Muscle layer of duodenum (tissue), 2 donors: Measurements from ENCODE around the gene TRIO.

Experiments used
- H3K27ac ChIP-seq: one replicate; pipeline ENCODE4 v1.7.0; 2013; ENCODE audit warnings: mild to moderate bottlenecking, low read length
- H3K27me3 ChIP-seq: one replicate; pipeline ENCODE4 v1.7.0; 2013; ENCODE audit warnings: low read depth, mild to moderate bottlenecking, control low read depth, low read length
- H3K36me3 ChIP-seq, 2 donors: one replicate each; pipeline ENCODE4 v1.7.0; 2013; ENCODE audit warnings: low read length in 2 of 2, control low read depth in 1 of 2, mild to moderate bottlenecking in 1 of 2; ENCODE audit not compliant: insufficient read depth in 2 of 2, control insufficient read depth in 1 of 2
- H3K4me1 ChIP-seq, 2 donors: one replicate each; pipeline ENCODE4 v1.7.0; 2013; ENCODE audit warnings: low read length in 2 of 2, mild to moderate bottlenecking in 2 of 2, control low read depth in 1 of 2, moderate library complexity in 1 of 2; ENCODE audit not compliant: insufficient read depth in 2 of 2, control insufficient read depth in 1 of 2
- H3K4me3 ChIP-seq, 2 donors: one replicate each; pipeline ENCODE4 v1.7.0; 2013; ENCODE audit warnings: low read length in 2 of 2, low read depth in 1 of 2, mild to moderate bottlenecking in 1 of 2
- H3K9me3 ChIP-seq, 2 donors: one replicate each; pipeline ENCODE4 v1.7.0; 2013; ENCODE audit warnings: low read length in 2 of 2, control low read depth in 1 of 2, mild to moderate bottlenecking in 1 of 2; ENCODE audit not compliant: control insufficient read depth in 1 of 2
- donor health status: healthy.

TRIO gene

GRCh38 chr5:14256026-14256690, 113.0 kb downstream of the TRIO start:
- Histone ChIP-seq H3K27me3 (no peaks in the 10 kb centered on the region), H3K4me3 (no peak overlapping the region), H3K36me3 (no peaks in the 10 kb centered on the region), H3K4me1 (peaks cover 11 to 53% of the 10 kb centered on the region in 2 donors), H3K27ac (no peak overlapping the region), H3K9me3 (no peaks in the 10 kb centered on the region)

GRCh38 chr5:14256756-14257393, 113.7 kb downstream of the TRIO start:
- no peaks in the 10 kb centered on the region for H3K27me3 ChIP-seq
- no peaks in the 10 kb centered on the region for H3K9me3 ChIP-seq
- H3K4me3 ChIP-seq: no peak overlapping the region
- H3K27ac ChIP-seq: no peak overlapping the region
- peaks cover 11 to 46% of the 10 kb centered on the region in 2 donors for H3K4me1 ChIP-seq
- H3K36me3 ChIP-seq: no peaks in the 10 kb centered on the region

DNA sequence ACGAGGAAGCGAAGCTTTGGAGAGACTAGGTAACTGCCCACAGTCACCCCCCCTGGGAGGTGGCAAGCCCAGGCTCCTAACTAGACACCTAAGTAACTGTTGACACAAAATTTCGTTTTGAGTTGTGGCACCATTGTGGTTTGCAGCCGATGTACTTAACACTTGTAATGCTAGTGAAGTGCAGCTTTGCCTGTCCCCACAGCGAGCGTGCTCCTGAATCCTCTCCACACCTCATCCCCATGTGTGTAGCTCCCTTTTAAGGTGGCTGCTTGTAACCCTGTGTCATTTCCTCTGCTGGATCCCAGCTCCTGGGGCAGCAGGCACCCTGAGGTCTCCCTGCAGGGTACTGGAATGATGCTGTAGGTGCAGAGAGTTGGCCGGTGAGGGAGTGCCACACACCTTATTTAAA, 114.9 kb downstream of the TRIO start:
- Histone ChIP-seq H3K9me3 (no peaks in the 10 kb centered on the region), H3K4me1 (peaks cover 11 to 41% of the 10 kb centered on the region in 2 donors), H3K36me3 (no peaks in the 10 kb centered on the region), H3K27ac (no peak overlapping the region), H3K27me3 (no peaks in the 10 kb centered on the region), H3K4me3 (no peak overlapping the region)

- H3K9me3 ChIP-seq: no peaks in the 10 kb centered on the region
- no peaks in the 10 kb centered on the region for H3K27me3 ChIP-seq
- H3K36me3 ChIP-seq: no peaks in the 10 kb centered on the region
- no peak overlapping the region for H3K4me3 ChIP-seq
- H3K4me1 ChIP-seq: peaks cover 11 to 47% of the 10 kb centered on the region in 2 donors
- no peak overlapping the region for H3K27ac ChIP-seq
Measured at GRCh38 chr5:14258840-14259239, 115.7 kb downstream of the TRIO start.

DNA sequence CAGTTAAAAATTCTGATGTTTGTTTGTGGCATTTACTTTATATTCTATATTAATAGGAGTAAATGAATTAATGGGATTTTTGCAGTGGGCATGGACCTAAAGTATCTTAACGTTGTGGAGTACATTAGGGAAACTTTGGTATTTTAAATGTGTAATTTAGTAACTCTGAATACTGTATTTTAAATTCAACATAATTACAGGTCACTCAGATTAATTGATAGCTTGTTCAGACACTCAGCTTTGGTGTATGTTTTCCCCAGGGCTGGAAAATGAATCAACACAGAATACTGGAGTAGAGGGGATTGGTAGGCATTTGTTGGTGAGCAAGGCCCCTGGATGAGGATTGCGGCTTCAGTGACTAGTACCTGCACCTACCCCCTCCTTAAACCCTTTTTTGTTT, 117.5 kb downstream of the TRIO start:
- Histone ChIP-seq H3K27me3 (no peaks in the 10 kb centered on the region), H3K4me1 (peaks cover 11 to 50% of the 10 kb centered on the region in 2 donors), H3K36me3 (peaks cover 0 to 5% of the 10 kb centered on the region in 2 donors), H3K27ac (no peak overlapping the region), H3K4me3 (no peak overlapping the region), H3K9me3 (no peaks in the 10 kb centered on the region)

- no peak overlapping the region for H3K27ac ChIP-seq
- peaks cover 11 to 55% of the 10 kb centered on the region in 2 donors for H3K4me1 ChIP-seq
Measured at GRCh38 chr5:14261235-14261634, 118.1 kb downstream of the TRIO start.

DNA sequence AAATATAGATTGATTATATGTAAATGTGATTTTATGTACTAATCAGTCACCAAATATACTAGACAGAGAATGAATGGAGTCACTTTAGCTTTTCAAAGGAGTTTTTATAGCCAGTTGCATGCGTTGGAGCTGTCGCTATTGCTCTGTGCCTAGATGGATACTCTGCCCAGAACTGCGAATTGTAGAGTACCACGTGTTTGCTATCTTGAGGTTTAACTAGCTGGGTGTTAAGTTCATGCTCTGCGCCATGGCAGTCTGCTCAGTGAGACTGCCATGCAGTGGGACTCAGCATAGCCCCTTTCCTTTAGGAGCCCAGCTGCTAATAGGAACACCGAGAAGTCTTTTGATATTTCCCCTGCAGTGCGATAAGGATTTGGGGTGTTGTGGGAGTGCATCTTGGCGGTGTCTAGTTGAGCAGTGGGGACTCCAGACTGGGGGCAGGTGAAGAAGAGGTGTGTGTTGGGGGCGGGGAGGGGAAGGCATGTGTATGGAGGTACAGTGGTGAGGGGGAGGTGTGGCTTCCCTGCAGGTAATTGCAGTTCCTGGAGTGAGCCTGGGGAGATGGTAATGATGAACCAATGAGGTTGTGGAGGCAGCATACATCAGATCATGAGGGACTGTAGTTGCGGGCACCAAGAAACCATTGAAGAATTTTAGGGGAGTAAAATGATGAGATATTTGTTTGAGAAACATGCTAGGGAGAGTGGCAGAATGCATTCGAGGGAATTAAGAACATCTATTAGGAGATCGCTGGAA, 118.9 kb downstream of the TRIO start:
- H3K4me3 ChIP-seq: no peak overlapping the region
- H3K36me3 ChIP-seq: peaks cover 0 to 10% of the 10 kb centered on the region in 2 donors
- no peaks in the 10 kb centered on the region for H3K9me3 ChIP-seq
- H3K4me1 ChIP-seq: peaks cover 11 to 60% of the 10 kb centered on the region in 2 donors
- H3K27me3 ChIP-seq: no peaks in the 10 kb centered on the region
- no peak overlapping the region for H3K27ac ChIP-seq

More at GRCh38 chr5:14261235-14261634, 118.1 kb downstream of the TRIO start:
- H3K9me3 ChIP-seq: no peaks in the 10 kb centered on the region
- H3K36me3 ChIP-seq: peaks cover 0 to 8% of the 10 kb centered on the region in 2 donors
- H3K4me3 ChIP-seq: no peak overlapping the region
- no peaks in the 10 kb centered on the region for H3K27me3 ChIP-seq

- peaks cover 11 to 52% of the 10 kb centered on the region in 2 donors for H3K4me1 ChIP-seq
- H3K9me3 ChIP-seq: no peaks in the 10 kb centered on the region
- H3K36me3 ChIP-seq: peaks cover 0 to 10% of the 10 kb centered on the region in 2 donors
- no peak overlapping the region for H3K4me3 ChIP-seq
- H3K27me3 ChIP-seq: no peaks in the 10 kb centered on the region
- H3K27ac ChIP-seq: no peak overlapping the region
Measured at GRCh38 chr5:14263113-14263512, 120.0 kb downstream of the TRIO start.

DNA sequence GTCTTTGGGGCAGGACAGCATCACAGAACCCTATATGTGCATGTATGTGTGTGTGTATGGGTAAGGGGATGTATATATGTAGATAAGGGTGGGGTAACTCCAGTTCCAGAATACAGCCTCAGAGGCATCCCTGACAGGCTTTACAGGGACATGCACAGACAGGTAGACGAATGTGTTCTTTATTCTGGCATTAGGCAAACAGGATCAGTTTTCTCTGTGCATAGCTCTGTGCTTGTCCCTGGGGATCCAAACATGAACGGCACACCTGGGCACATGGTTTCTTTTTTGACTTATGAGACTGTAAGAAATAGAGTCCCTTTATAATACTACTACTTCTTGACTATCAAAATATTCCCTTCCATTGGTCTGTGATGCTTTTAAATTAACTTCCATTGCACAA, 120.6 kb downstream of the TRIO start:
- H3K36me3 ChIP-seq: peaks cover 0 to 13% of the 10 kb centered on the region in 2 donors
- H3K27me3 ChIP-seq: no peaks in the 10 kb centered on the region
- no peak overlapping the region for H3K4me3 ChIP-seq
- no peaks in the 10 kb centered on the region for H3K9me3 ChIP-seq
- H3K4me1 ChIP-seq: peaks cover 11 to 52% of the 10 kb centered on the region in 2 donors
- H3K27ac ChIP-seq: no peak overlapping the region

DNA sequence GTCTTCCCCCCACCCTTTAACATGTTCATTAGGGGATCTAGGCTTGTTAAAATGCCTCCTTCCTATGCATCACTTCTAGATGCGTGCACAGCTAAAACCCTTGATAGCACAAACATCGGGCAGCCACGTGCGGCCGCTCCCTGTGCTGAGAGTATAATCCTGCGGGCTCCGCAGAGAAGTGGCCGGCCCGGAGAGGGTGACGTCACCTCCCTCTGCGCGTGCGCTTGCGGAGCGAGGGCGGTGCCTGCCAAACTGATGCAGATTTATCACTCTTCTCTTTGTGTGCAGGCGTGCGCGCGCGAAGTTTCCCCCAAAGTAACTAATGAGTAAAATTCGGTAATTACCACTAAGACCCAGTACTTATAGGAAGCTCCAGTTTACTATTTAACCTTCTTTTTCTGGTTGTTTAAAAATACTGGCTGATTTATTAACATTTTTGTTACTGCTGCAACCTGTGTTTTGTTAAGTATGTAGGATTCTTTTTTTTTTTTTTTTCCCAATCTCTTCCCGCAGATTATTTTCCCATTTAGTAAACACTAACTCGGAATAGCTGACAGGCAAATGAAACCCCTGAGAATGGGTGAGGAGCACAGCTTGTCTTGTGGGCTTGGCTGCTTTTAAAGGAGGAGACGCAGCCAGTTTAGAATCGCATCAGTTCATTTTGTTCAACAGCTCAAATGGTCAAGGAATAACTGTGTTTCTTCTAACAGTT, 121.6 kb downstream of the TRIO start:
- H3K4me3 ChIP-seq: peak overlapping the region; percentile 30 to 47

DNA sequence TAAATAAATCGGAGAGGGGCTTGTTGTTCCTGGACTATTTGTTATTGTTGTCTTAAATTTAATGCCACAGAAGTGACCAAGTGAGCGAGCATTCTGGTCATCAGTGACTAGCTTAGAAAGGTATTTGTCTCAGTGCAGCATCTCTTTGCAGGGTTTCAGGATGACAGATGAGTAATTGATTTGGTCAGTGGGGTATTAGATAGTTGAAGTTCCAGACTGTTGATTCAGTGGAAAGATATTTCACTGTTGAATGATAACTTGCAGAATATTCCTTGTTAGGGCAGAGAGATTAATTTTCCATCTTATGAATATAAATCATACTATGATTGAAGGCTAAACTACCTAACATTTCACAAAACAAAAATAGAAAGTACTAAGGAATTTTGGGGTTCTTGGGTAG, 122.4 kb downstream of the TRIO start:
- Histone ChIP-seq H3K27me3 (no peaks in the 10 kb centered on the region), H3K4me3 (no peak overlapping the region), H3K27ac (peak overlapping the region; percentile 42), H3K9me3 (no peaks in the 10 kb centered on the region), H3K4me1 (peaks cover 16 to 56% of the 10 kb centered on the region in 2 donors), H3K36me3 (peaks cover 0 to 13% of the 10 kb centered on the region in 2 donors)

More for the DNA sequence above, 121.6 kb downstream of the TRIO start:
- H3K27ac ChIP-seq: peak overlapping the region; percentile 53
- H3K4me1 ChIP-seq: peaks cover 16 to 52% of the 10 kb centered on the region in 2 donors
- H3K27me3 ChIP-seq: no peaks in the 10 kb centered on the region
- H3K36me3 ChIP-seq: peaks cover 0 to 13% of the 10 kb centered on the region in 2 donors
- no peaks in the 10 kb centered on the region for H3K9me3 ChIP-seq
